ENCODE data around the gene MTPN.

DNA sequence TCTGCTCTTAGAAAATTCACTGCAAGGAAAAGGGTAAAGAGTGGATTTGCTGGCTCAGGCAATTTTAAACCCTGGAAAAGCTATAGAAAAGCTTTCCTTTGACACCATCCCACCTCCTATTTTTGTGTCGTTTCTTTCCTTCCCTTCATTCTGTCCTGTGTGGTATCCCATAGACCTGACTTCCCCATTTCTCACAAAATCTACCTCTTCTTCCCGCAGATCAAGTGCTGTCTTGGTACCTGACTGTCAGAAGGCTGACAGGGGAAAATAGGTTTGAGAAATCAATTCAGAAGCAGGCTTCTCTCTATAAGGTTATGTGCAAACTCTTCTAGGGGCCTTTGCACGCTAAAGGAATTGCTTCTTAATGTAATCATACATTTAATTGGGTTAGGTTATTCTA, 98.9 kb downstream of the MTPN start:
- TF ChIP-seq, protein P1, sequence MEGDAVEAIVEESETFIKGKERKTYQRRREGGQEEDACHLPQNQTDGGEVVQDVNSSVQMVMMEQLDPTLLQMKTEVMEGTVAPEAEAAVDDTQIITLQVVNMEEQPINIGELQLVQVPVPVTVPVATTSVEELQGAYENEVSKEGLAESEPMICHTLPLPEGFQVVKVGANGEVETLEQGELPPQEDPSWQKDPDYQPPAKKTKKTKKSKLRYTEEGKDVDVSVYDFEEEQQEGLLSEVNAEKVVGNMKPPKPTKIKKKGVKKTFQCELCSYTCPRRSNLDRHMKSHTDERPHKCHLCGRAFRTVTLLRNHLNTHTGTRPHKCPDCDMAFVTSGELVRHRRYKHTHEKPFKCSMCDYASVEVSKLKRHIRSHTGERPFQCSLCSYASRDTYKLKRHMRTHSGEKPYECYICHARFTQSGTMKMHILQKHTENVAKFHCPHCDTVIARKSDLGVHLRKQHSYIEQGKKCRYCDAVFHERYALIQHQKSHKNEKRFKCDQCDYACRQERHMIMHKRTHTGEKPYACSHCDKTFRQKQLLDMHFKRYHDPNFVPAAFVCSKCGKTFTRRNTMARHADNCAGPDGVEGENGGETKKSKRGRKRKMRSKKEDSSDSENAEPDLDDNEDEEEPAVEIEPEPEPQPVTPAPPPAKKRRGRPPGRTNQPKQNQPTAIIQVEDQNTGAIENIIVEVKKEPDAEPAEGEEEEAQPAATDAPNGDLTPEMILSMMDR (IDR thresholded peaks at IDR 0.05; ENCODE audit: low read length) = no peak
- no peak for TF ChIP-seq EZH2phosphoT487 (IDR thresholded peaks at IDR 0.05; ENCODE audit: low read length)
- TF ChIP-seq EZH2 (optimal IDR thresholded peaks at IDR 0.05; ENCODE audit: low read depth, low read length) = no peak

Measured in MM.1S (cell line).